ENCODE measurements around the gene FAM20C. TPM values are rescaled to one million over a fixed set of nuclear protein-coding genes. Genes with fewer than 3 reads are reported as not detected.

Gene FAM20C
- total RNA-seq, 1 experiment from 2014 or later = 8.8 TPM

DNA sequence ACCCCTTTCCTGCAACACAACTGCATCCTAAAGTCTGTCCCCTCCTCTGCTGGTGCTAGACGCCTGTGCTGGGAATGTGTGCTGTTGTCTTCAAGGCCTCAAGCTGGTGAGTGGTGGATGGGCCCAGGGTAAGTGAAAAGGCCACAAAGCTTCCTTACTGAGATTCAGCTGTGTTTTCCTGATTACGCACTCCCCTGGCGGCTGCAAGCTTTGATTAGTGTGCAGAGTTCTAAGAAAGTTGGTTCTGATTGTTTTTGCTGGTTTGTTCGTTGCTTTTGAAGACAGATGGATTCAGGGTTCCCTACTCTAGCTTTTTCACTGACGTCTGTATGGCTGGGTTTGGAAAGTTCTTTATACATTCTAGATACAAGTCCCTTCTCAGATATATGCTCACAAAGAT is 85.7 kb downstream of the FAM20C start:
- Mint-ChIP-seq H3K4me3 (ENCODE audit: unreplicated experiment) (no peak overlapping the region), H3K36me3 (ENCODE audit: insufficient read depth, unreplicated experiment) (no peaks in the 10 kb centered on the region), H3K27ac (ENCODE audit: low read depth, unreplicated experiment) (no peak overlapping the region), H3K9me3 (ENCODE audit: unreplicated experiment) (peaks cover 5% of the 10 kb centered on the region), H3K27me3 (ENCODE audit: insufficient read depth, unreplicated experiment) (peaks cover 10% of the 10 kb centered on the region), H3K4me1 (ENCODE audit: insufficient read depth, unreplicated experiment) (no peaks in the 10 kb centered on the region)
- intact Hi-C loops (cut with micrococcal nuclease) = no loop called here
- BruUV-seq (replicated peaks) = no TSS peak
- no peak for DNase-seq (ENCODE audit: unreplicated experiment)
- ChIA-PET POLR2A (no interaction called here), CTCF (interaction anchor here (1.4 kb wide), 1 partner anchor 12 kb away, joined by 3 read pairs; no protein-coding TSS in a partner anchor)
- TF ChIP-seq, protein P1, sequence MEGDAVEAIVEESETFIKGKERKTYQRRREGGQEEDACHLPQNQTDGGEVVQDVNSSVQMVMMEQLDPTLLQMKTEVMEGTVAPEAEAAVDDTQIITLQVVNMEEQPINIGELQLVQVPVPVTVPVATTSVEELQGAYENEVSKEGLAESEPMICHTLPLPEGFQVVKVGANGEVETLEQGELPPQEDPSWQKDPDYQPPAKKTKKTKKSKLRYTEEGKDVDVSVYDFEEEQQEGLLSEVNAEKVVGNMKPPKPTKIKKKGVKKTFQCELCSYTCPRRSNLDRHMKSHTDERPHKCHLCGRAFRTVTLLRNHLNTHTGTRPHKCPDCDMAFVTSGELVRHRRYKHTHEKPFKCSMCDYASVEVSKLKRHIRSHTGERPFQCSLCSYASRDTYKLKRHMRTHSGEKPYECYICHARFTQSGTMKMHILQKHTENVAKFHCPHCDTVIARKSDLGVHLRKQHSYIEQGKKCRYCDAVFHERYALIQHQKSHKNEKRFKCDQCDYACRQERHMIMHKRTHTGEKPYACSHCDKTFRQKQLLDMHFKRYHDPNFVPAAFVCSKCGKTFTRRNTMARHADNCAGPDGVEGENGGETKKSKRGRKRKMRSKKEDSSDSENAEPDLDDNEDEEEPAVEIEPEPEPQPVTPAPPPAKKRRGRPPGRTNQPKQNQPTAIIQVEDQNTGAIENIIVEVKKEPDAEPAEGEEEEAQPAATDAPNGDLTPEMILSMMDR (IDR thresholded peaks at IDR 0.05; ENCODE audit: unreplicated experiment) = no peak

DNA sequence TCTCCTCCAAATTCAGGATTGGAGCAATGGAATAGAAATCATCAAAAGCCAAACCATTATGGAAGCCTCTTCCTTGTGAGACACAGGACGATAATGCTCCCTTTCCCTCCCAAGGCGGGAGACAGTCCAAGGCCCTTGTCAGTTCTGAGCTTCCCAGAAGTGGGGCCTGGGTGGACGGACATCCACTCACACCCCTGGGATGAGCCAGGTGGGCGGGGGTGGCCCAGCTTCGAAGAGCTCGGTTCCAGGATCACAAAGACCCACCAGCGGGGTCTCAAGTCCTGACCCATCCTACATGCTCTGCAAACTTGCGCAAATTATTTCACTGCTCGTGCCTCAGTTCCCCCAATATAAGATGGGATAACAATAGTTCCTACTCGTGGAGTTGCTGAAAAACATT is 87.5 kb downstream of the FAM20C start:
- intact Hi-C loops (cut with micrococcal nuclease) = no loop called here
- TF ChIP-seq, protein P1 (IDR thresholded peaks at IDR 0.05; ENCODE audit: unreplicated experiment) = no peak
- Mint-ChIP-seq H3K27ac (ENCODE audit: low read depth, unreplicated experiment) (no peak overlapping the region), H3K36me3 (ENCODE audit: insufficient read depth, unreplicated experiment) (no peaks in the 10 kb centered on the region), H3K4me1 (ENCODE audit: insufficient read depth, unreplicated experiment) (no peaks in the 10 kb centered on the region), H3K27me3 (ENCODE audit: insufficient read depth, unreplicated experiment) (peaks cover 16% of the 10 kb centered on the region), H3K9me3 (ENCODE audit: unreplicated experiment) (no peaks in the 10 kb centered on the region), H3K4me3 (ENCODE audit: unreplicated experiment) (no peak overlapping the region)
- BruUV-seq (replicated peaks) = no TSS peak
- DNase-seq (ENCODE audit: unreplicated experiment) = no peak
- ChIA-PET POLR2A (no interaction called here), CTCF (no interaction called here)

DNA sequence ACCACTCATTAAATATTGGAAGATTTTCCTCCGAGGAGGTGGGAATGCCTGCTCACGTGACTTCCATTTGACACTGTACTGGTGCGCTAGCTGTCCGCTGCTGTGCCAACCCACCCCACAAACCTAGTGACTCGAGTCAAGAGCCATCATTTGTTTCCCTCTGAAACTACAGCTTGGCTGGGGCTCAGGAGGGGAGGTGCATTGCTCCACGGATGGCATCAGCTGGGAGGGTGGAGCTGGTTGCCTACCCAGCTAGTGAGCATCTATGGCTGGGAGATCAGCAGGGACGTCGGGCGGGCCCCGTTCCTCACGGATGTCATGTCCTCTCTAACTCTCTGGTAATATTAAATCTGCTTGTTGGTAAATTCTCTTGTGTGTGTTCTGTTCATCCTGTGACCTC is 88.1 kb downstream of the FAM20C start:
- peaks cover 22% of the 10 kb centered on the region for H3K27me3 Mint-ChIP-seq (ENCODE audit: insufficient read depth, unreplicated experiment)
- POLR2A ChIA-PET = no interaction called here
- no peak for DNase-seq (ENCODE audit: unreplicated experiment)
- H3K36me3 Mint-ChIP-seq (ENCODE audit: insufficient read depth, unreplicated experiment) = no peaks in the 10 kb centered on the region
- no TSS peak for BruUV-seq (replicated peaks)
- no peaks in the 10 kb centered on the region for H3K9me3 Mint-ChIP-seq (ENCODE audit: unreplicated experiment)
- TF ChIP-seq, protein P1 (IDR thresholded peaks at IDR 0.05; ENCODE audit: unreplicated experiment) = no peak
- H3K4me3 Mint-ChIP-seq (ENCODE audit: unreplicated experiment) = no peak overlapping the region
- CTCF ChIA-PET = interaction anchor here (1.8 kb wide), 1 partner anchor 13 kb away, joined by 6 read pairs; no protein-coding TSS in a partner anchor
- H3K27ac Mint-ChIP-seq (ENCODE audit: low read depth, unreplicated experiment) = no peak overlapping the region
- H3K4me1 Mint-ChIP-seq (ENCODE audit: insufficient read depth, unreplicated experiment) = no peaks in the 10 kb centered on the region
- intact Hi-C loops (cut with micrococcal nuclease) = no loop called here

DNA sequence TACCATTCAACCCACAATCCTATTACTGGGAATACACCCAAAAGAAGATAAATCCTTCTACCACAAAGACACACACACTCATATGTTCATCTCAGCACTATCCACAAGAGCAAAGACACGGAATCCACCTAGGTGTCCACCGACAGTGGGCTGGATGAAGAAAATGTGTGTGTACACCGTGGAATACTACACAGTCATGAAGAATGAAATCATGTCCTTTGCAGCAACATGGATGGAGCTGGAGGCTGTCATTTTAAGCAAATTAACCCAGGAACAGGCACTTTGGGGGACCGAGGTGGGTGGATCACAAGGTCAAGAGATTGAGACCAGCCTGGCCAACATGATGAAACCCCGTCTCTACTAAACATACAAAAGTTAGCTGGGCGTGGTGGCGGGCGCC is 89.3 kb downstream of the FAM20C start:
- POLR2A ChIA-PET = no interaction called here
- intact Hi-C loops (cut with micrococcal nuclease) = no loop called here
- Mint-ChIP-seq H3K27ac (ENCODE audit: low read depth, unreplicated experiment) (no peak overlapping the region), H3K27me3 (ENCODE audit: insufficient read depth, unreplicated experiment) (peaks cover 31% of the 10 kb centered on the region), H3K4me1 (ENCODE audit: insufficient read depth, unreplicated experiment) (no peaks in the 10 kb centered on the region), H3K36me3 (ENCODE audit: insufficient read depth, unreplicated experiment) (no peaks in the 10 kb centered on the region), H3K4me3 (ENCODE audit: unreplicated experiment) (no peak overlapping the region), H3K9me3 (ENCODE audit: unreplicated experiment) (no peaks in the 10 kb centered on the region)
- DNase-seq (ENCODE audit: unreplicated experiment) = no peak
- TF ChIP-seq, protein P1 (IDR thresholded peaks at IDR 0.05; ENCODE audit: unreplicated experiment) = no peak
- BruUV-seq (replicated peaks) = no TSS peak
- CTCF ChIA-PET = interaction anchor here (1.8 kb wide), 1 partner anchor 14 kb away, joined by 6 read pairs; no protein-coding TSS in a partner anchor
